Limb (tissue), 2 donors: ENCODE data around the gene OR56B1.

ENCODE experiments used
- DNase-seq, 2 donors: peaks; one replicate each; pipeline ENCODE4 v3.0.0-alpha.2; 2016; ENCODE audit errors: extremely low spot score in 2 of 2

Gene OR56B1

DNA sequence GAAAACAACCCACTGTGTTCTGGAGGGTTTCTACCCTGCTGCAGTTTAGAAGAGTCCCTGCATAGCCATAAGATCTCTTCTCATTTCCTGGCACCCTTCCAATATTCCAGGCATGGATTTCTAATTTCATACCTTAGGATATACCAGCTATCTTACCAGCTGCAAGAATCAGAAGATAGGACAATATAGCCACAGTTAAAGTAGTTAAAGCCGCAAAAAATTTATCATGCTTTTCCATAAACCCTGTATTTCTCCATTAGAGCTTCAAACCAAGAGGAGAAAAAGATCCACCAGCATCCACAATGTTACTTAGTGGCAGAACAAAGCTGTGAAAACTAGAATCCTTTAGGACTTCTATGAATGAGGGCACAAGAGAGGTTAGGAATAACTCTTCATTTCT is 8.6 kb upstream of the OR56B1 start:
- DNase-seq = no peak

DNA sequence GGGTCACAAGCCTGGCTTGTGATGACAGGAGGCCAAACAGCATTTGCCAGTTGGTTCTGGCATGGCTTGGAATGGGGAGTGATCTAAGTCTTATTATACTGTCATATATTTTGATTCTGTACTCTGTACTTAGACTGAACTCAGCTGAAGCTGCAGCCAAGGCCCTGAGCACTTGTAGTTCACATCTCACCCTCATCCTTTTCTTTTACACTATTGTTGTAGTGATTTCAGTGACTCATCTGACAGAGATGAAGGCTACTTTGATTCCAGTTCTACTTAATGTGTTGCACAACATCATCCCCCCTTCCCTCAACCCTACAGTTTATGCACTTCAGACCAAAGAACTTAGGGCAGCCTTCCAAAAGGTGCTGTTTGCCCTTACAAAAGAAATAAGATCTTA is 843 bp downstream of the OR56B1 start:
- no peak for DNase-seq

DNA sequence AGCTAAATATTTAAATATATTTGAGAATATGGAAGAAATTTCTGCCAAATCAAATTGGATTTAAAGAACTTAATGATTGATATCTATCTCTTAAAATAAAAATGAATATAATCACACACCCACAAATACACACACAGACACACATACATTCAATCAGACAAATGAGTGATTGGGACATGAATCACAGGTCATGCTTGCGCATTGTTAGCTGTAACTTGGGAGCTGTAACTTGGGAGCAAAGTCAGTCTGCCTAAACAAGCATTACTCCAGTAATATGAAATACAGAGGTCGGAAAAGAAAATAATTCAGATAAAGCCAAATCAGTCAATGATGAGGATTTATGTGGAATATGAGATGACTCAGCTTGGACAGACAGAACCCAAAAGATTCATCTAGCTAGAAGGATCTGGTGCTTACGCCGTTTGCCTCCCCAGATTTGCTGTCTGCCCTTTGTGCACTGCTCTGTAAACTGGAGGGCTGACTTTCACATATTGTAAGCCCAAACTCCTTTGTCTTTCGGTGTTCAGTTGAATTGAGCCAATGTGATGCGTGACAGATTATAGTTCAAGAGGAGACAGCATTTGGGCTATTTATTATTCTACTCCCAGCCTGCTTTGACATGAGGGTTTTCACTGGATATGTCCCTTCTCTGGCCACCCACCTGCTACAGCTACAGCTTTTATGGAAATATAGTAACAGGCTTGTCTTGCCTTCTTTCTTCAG is 1.6 kb downstream of the OR56B1 start:
- DNase-seq = no peak

DNA sequence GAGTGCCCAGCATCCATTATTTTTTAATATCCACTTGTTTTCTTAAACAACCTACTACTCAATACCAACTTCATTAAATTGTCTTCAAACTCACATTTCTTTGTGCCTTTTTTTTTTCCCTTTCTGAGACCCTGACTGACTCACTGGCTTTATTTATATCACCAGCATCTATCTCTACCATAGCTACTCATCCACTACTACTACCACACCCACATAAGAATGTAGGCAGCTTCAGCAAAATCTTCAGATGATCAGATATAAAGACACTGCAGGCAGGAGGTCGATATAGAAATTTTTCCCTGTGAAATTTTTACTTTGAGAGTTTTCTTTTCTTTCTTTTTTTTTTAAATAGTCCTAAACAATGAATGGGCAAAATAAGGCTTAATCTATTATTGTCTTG is 2.2 kb downstream of the OR56B1 start:
- DNase-seq = no peak

DNA sequence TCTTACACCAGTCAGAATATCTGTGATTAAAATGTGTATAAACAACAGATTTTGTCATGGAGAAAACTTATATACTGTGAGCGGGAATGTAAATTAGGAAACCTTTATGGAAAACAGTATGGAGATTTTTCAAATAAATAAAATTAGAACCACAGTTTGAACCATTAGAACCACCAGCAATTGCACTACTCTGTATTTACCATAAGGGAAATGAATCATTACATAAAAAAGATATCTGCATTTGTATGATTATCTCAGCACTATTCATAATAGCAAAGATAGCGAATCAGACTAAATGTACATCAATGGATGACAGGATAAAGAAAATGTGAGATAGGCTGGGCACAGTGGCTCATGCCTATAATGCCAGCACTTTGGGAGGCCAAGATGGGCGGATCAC is 10.4 kb downstream of the OR56B1 start:
- DNase-seq = peak in 1 of 2 donors; percentile 0

DNA sequence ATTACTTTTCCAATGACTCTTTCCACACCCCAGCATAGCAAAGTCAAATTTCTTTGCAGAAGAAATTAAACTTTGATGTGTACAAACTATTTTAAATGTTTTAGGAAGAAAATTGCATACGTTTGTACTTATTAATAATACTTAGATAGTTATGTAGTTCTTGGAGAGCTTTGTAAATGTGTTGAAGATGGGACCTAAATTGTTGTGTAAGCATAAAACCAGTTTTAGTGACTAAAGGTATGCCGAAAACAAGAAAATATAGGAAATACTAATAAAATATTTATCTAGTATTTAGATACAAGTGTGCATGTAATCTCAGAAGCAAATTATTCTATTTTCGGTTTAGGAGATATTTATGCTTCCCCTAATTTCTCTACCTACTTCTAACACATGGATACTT is 13.6 kb downstream of the OR56B1 start:
- peak in 1 of 2 donors; percentile 0 for DNase-seq

DNA sequence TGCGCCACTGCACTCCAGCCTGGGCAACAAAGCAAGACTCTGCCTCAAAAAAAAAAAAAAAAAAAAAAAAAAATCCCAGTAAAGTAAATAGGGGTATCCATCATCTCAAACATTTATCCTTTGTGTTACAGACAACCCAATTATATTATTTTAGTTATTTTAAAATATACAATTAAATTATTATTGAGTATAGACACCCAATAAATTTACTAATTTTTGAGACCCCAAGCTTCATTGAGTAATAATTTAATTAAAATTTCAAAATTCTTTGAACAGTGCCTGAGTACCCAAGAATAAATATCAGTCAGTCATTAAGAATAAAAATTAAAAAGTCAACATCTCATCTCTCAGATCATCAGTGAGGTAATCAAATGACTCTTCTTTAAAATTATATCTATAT is 17.7 kb downstream of the OR56B1 start, which contains the start of gene OR52N4:
OR52N4 (plus strand) TSS at position 301 of the 400 bp plus-strand sequence. CDS start 498 bp downstream, outside the sequence.
- no peak for DNase-seq

DNA sequence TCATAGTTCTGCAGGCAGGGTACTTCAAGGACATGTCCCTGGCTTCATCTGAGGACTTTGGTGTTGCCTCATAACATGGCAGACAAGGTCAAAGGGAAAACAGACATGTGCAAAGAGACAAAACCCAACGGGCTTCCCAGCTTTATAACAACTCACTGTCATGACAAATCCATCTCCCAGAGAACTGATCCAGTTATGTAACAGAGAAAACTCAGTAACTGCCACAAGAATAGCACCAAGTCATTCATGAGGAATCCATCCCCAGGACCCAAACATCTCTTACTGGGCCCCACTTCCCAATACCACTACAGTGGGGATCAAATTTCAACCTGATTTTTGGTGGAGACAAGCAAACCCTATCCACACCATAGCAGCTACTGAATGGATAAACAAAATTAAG is 30.8 kb downstream of the OR56B1 start:
- DNase-seq = no peak

DNA sequence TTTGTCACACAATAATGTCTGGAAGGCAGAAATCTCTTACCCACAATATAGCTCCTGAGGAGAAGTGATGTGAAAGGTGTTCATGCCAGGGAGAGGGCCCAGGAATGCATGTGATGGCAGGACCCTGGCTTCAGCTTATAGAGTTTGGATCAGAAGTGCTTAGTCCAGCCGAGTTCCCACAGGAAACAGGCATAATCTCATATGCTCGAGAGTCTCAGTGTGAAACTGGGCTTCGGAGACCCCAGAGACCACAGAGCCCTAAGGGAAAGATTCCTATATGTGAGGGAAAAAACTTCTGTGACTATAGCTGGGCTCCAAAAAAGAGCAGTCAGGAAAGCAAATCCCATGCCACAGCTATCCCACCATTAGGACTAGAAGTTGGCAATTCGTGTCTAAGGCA is 47.0 kb downstream of the OR56B1 start, which contains the start of gene OR52N5:
OR52N5 (minus strand) TSS at position 101 of the 400 bp plus-strand sequence. CDS start 4,721 bp downstream, outside the sequence.
- DNase-seq = no peak
